Left hindlimb (tissue), 1 donor: Measurements from ENCODE around the gene PIKFYVE.
"Not testable (repeated sequence)": the region's sequence is repeated elsewhere in the genome, so short reads cannot be mapped to it uniquely, and the experiment has no call there.

Experiments used
- DNase-seq: peaks from one replicate; pipeline ENCODE4 v3.0.0-alpha.2; 2018

PIKFYVE gene

GRCh38 chr2:208363485-208363884, 97.4 kb downstream of the PIKFYVE start:
- no peak for DNase-seq

DNA sequence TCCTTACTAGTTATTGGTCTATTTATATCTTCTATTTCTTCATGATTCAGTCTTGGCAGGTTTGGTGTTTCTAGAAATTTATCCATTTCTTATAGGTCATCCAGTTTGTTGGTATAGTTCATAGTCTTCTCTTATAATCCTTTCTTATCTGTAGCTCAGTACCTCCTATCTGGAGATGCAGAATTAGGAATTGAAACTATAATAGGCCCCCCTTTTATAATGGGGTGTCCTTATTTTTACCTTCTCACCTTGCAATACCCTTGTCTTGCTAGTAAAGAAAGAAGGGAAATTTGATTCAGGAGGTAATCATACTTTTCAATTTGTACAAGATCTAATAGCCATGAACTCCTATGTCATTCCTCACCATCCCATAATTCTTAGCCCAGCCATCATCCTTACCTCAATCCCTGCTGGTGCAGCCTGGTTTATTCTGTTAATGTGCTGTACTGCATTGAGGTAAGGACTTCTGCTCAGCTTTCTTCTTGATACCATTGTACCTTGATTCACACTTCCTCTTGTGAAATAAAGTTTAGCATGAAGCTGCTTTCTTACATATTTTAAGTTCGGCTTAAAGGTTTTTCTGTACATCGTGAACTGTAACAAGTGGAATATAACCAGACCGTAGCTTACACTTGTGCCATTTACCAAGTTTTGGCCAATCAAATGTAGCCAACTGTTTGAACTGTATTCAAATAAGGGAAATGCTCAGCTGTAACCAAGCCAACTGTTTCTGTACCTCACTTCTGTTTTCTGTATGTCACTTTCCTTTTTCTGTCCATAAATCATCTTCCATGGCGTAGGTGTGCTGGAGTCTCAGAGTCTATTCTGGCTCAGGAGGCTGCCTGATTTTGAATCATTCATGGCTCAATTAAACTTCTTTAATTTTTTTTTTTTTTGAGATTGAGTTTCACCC, 100.4 kb downstream of the PIKFYVE start:
- no peak for DNase-seq

DNA sequence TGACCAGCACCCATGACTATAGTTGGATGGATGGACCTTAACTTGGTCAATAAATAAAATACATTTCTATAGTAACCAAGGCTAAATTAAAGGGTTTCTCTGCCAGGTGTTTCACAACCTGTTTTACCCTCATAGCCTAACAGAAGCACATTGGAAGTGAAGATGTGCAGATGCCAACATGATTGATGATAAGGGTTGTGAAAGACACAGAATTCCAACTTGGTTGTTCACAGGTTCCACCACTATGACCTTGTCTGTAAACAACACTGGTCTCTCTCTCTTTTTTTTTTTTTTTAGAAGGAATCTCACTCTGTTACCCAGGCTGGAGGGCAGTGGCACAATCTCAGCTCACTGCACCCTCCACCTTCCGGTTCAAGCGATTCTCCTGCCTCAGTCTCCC, 103.0 kb downstream of the PIKFYVE start:
- DNase-seq, result no peak

DNA sequence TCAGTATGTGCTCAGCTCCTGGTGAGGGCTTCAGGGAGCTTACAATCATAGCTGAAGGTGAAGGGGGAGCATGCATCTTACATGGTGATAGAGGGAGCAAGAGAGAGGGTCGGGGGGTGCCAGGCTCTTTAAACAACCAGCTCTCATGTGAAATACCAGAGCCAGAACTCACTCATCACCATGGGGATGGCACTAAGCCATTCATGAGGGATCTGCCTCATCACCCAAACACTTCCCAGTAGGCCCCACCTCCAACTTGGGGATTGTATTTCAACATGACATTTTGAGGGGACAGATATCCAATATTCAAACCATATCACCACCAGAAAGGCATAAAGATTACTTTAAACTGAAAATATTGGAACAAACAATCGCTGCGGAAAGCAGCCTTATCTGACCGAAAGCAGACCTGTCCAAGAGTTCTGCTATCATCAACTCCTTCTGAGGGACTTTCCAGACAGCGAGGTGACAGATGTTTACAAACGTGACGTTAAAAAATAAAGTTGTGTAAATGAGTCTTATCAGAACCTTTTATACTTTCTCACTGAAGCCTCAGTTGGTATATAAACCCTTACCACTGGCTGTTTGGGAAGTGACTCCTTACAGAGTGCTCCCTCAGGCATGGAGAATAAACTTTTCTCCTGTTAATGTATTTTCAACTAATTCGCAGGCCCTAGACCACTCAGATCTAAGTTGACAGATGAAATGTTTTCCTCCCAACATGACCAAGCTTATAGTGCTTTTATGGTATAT, 105.0 kb downstream of the PIKFYVE start:
- no peak for DNase-seq

GRCh38 chr2:208371634-208371935, 105.5 kb downstream of the PIKFYVE start:
- DNase-seq, result no peak

DNA sequence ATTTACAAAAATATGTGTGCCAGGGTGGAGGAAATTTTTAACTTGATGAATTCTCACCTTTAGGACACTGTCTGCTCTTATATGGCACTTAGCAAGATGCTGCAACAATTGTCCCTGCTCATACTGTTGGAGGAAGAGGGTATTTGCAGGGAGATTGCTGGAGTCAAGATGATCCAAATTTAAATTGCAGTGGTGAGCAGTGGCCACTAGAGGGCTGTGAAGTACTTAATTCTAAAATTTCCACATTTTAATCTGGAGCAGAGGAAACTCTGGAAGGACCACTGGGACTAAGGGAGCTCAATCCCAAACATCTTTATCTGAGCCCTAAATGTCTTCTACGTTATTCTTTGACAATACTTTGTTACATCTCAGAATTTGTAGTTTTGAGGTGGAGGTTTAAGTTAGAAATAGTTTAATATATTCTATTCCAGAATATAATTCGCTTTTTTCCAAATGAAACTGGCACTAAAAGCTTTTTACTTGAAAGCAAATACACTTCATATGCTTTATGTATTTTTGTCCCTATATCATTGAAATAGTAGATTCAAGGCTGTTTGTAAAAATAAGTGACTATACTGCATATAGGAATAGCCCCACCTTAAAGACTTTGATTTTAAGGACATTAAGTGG, 107.5 kb downstream of the PIKFYVE start:
- no peak for DNase-seq

GRCh38 chr2:208375491-208376068, 109.5 kb downstream of the PIKFYVE start:
- no peak for DNase-seq

GRCh38 chr2:208377344-208377860, 111.3 kb downstream of the PIKFYVE start:
- not testable (repeated sequence) for DNase-seq

DNA sequence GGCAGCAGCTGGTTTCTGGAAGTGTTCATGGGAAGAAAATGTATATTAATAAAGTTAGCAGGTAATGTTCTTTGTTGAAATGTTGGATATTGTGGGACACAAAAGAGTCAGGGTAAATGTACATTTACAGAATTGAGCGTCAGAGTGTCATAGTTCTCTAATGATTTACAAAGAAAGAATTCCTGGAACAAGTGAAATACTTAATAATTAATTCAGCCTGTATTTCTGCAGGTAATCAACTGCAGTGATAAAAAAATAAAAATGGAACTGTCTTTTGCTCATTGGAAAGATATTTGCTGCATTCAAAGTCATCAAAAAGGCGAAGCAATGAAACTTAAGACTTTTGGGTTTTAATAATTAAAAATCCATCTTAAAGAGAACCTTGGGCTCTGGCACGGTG, 113.1 kb downstream of the PIKFYVE start:
- no peak for DNase-seq

DNA sequence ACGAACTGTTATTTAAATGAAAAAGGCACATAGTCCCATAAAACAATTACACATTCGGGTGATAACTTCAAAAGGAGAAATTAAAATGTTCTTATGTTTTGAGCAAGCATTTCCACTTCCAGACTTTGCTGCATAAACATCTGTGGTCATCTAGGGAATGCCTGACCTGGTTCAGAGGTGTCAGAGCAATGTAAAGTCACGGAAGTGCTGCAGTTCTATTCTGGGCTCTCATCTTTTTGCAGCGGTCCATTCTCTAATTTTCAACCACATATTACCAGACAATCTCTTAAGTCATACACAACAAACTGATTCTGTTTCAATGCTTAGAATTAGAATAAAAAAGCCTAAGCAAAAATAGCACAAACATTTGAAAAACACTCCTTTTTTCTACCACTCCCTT, 118.6 kb downstream of the PIKFYVE start:
- no peak for DNase-seq

GRCh38 chr2:208386541-208386940, 120.5 kb downstream of the PIKFYVE start:
- no peak for DNase-seq

DNA sequence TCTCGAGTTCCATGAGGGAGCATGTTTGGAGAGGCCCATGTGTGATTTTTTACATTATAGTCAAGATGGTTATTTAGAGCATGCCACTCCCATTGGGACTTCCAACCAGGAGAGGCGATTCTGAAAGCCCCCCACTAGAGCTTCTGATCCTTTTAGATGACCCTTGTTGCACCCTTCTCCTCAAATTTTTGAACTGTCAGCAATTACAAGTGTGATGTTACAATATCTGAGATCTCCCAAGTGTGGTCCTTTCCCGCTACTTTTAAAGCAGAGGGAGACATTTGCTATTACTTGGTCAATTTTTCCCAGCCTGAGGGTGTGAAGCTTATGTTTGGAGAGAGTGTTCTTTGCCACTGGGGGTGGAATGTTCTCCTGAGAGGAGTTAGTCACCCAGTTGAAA, 123.9 kb downstream of the PIKFYVE start:
- no peak for DNase-seq

GRCh38 chr2:208392300-208392699, 126.2 kb downstream of the PIKFYVE start:
- no peak for DNase-seq

- DNase-seq, result not testable (repeated sequence)
Measured at GRCh38 chr2:208396796-208397195, 130.7 kb downstream of the PIKFYVE start.

DNA sequence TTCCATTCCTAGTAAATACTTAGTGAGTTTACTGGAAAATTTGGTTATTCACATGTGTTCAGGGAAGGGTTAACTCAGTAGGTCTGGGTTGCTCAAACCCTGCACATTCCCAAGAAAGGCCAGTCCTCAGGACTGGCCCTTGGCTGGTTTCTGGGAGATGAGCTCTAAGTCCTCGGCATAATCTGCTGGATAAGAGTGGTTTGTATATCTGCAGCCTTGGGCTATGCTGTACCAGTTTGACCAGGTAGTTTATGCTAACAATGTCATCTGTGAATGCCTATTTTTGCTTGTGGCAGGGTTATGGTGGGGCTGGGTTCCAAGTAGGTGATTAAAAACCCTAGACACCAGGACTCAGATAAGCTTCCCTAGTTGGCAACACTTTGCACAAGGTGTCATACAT, 133.1 kb downstream of the PIKFYVE start:
- no peak for DNase-seq

GRCh38 chr2:208406474-208407451, 140.7 kb downstream of the PIKFYVE start, which contains the start of gene PTH2R:
PTH2R (plus strand) TSS chr2:208406792; CDS start chr2:208407044, 252 bp downstream.
- peak; percentile 50 for DNase-seq

DNA sequence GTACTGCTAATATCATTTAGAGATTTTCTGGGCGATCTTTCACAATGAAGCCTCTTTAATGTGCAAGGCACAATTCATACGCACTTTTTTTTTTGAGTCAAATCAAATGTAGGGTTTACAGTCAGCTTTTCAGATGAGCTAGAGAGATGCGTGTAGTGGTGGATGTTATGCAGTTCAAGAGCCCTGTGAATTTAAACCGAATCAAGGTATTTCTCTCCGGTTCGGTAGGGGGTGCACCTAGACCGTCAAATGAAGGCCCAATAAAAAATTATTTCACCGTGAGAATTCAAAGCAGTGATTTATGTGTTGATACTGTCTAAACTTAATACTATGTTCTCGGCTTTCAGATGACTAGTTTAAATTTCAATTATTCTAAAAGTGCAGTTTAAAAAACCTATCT, 141.6 kb downstream of the PIKFYVE start:
- DNase-seq, result peak; percentile 40
